ENCODE results near the gene CRABP1. TPM values are rescaled to one million over a fixed set of nuclear protein-coding genes. Genes with fewer than 3 reads are reported as not detected.

The CRABP1 gene
- total RNA-seq, 1 donor from 2014 or later = 320 TPM

GRCh38 chr15:78322724-78323521, 17.2 kb upstream of the CRABP1 start:
- H3K27ac Mint-ChIP-seq = peak overlapping the region; percentile 93

GRCh38 chr15:78323693-78324092, 16.5 kb upstream of the CRABP1 start:
- TF ChIP-seq EZH2phosphoT487 (IDR thresholded peaks at IDR 0.05) (no peak), CTCF (IDR thresholded peaks at IDR 0.05) (no peak), EZH2 (IDR thresholded peaks at IDR 0.05) (no peak)
- H3K4me1 Mint-ChIP-seq = peaks cover 60% of the 10 kb centered on the region
- H3K27me3 Mint-ChIP-seq (ENCODE audit: insufficient read depth, low read depth) = peaks cover 10% of the 10 kb centered on the region
- H3K4me3 ChIP-seq = no peak overlapping the region
- no peaks in the 10 kb centered on the region for H3K36me3 ChIP-seq
- H3K27me3 ChIP-seq = no peaks in the 10 kb centered on the region
- DNase-seq (ENCODE audit: low spot score) = no peak
- no peak overlapping the region for H3K9ac ChIP-seq
- no peak overlapping the region for H3K4me3 Mint-ChIP-seq
- no peak overlapping the region for H2AFZ ChIP-seq (replicated peaks)
- H3K27ac Mint-ChIP-seq = peak overlapping the region; percentile 93
- H3K9me3 Mint-ChIP-seq = no peaks in the 10 kb centered on the region
- H3K4me2 ChIP-seq = no peak overlapping the region
- no peaks in the 10 kb centered on the region for H3K9me3 ChIP-seq (ENCODE audit: low read depth)
- no peak overlapping the region for H3K27ac ChIP-seq
- no peaks in the 10 kb centered on the region for H4K20me1 ChIP-seq (ENCODE audit: low read depth)
- peaks cover 48% of the 10 kb centered on the region for H3K4me1 ChIP-seq
- H3K79me2 ChIP-seq (ENCODE audit: low read depth) = no peaks in the 10 kb centered on the region
- H3F3A ChIP-seq (ENCODE audit: low read depth) = peaks cover 34% of the 10 kb centered on the region
- no peaks in the 10 kb centered on the region for H3K36me3 Mint-ChIP-seq

More at GRCh38 chr15:78322724-78323521, 17.2 kb upstream of the CRABP1 start:
- H3K4me3 Mint-ChIP-seq = peak overlapping the region; percentile 30
- no peaks in the 10 kb centered on the region for H3K36me3 ChIP-seq
- no peak overlapping the region for H3K4me3 ChIP-seq
- no peaks in the 10 kb centered on the region for H3K9me3 ChIP-seq (ENCODE audit: low read depth)
- H3F3A ChIP-seq (ENCODE audit: low read depth) = peaks cover 34% of the 10 kb centered on the region
- no peaks in the 10 kb centered on the region for H3K79me2 ChIP-seq (ENCODE audit: low read depth)
- no peaks in the 10 kb centered on the region for H3K9me3 Mint-ChIP-seq
- peaks cover 60% of the 10 kb centered on the region for H3K4me1 Mint-ChIP-seq
- H4K20me1 ChIP-seq (ENCODE audit: low read depth) = no peaks in the 10 kb centered on the region
- H3K4me2 ChIP-seq = peak overlapping the region; percentile 5
- H2AFZ ChIP-seq (replicated peaks) = peak overlapping the region; percentile 63
- peak; percentile 58 for DNase-seq (ENCODE audit: low spot score)
- H3K4me1 ChIP-seq = peaks cover 48% of the 10 kb centered on the region
- no peak overlapping the region for H3K9ac ChIP-seq
- H3K27me3 ChIP-seq = no peaks in the 10 kb centered on the region
- no peaks in the 10 kb centered on the region for H3K36me3 Mint-ChIP-seq
- TF ChIP-seq EZH2phosphoT487 (IDR thresholded peaks at IDR 0.05) = no peak
- TF ChIP-seq EZH2 (IDR thresholded peaks at IDR 0.05) = no peak
- no peak for TF ChIP-seq CTCF (IDR thresholded peaks at IDR 0.05)
- H3K27ac ChIP-seq = no peak overlapping the region
- peaks cover 10% of the 10 kb centered on the region for H3K27me3 Mint-ChIP-seq (ENCODE audit: insufficient read depth, low read depth)

- peaks cover 10% of the 10 kb centered on the region for H3K27me3 Mint-ChIP-seq (ENCODE audit: insufficient read depth, low read depth)
- no peak for DNase-seq (ENCODE audit: low spot score)
- H3K9me3 ChIP-seq (ENCODE audit: low read depth) = no peaks in the 10 kb centered on the region
- peak overlapping the region; percentile 25 for H3K27ac ChIP-seq
- peak overlapping the region; percentile 79 for H2AFZ ChIP-seq (replicated peaks)
- TF ChIP-seq EZH2 (IDR thresholded peaks at IDR 0.05) (no peak), EZH2phosphoT487 (IDR thresholded peaks at IDR 0.05) (no peak), CTCF (IDR thresholded peaks at IDR 0.05) (no peak)
- H3K36me3 ChIP-seq = no peaks in the 10 kb centered on the region
- no peak overlapping the region for H3K9ac ChIP-seq
- no peaks in the 10 kb centered on the region for H3K36me3 Mint-ChIP-seq
- no peaks in the 10 kb centered on the region for H3K9me3 Mint-ChIP-seq
- H3K4me3 Mint-ChIP-seq = no peak overlapping the region
- no peaks in the 10 kb centered on the region for H4K20me1 ChIP-seq (ENCODE audit: low read depth)
- no peak overlapping the region for H3K4me3 ChIP-seq
- peaks cover 60% of the 10 kb centered on the region for H3K4me1 Mint-ChIP-seq
- H3K4me2 ChIP-seq = no peak overlapping the region
- H3K79me2 ChIP-seq (ENCODE audit: low read depth) = no peaks in the 10 kb centered on the region
- peak overlapping the region; percentile 72 for H3K27ac Mint-ChIP-seq
- no peaks in the 10 kb centered on the region for H3K27me3 ChIP-seq
- peaks cover 34% of the 10 kb centered on the region for H3F3A ChIP-seq (ENCODE audit: low read depth)
- peaks cover 48% of the 10 kb centered on the region for H3K4me1 ChIP-seq
These were observed 16.0 kb upstream of the CRABP1 start for GRCh38 chr15:78324144-78324543.
